DMS153 treated with DMSO at 0.1 percent for 48 hours (cell line): ENCODE results near the gene NFIC.
"Not testable (repeated sequence)": the region's sequence is repeated elsewhere in the genome, so short reads cannot be mapped to it uniquely, and the experiment has no call there.

Source experiments
- DNase-seq: peaks from one replicate; lab custom pipeline; 2025; ENCODE audit not compliant: unreplicated experiment; lab: John Stamatoyannopoulos, UW

The NFIC gene

GRCh38 chr19:3448616-3449334 lies 82.4 kb downstream of the NFIC start:
- DNase-seq = no peak

GRCh38 chr19:3450796-3451411 lies 84.5 kb downstream of the NFIC start:
- DNase-seq = no peak

GRCh38 chr19:3451451-3451866 lies 85.1 kb downstream of the NFIC start:
- no peak for DNase-seq

GRCh38 chr19:3452171-3452941 lies 86.0 kb downstream of the NFIC start:
- no peak for DNase-seq

- DNase-seq = not testable (repeated sequence)
Measured at GRCh38 chr19:3452942-3453214, 86.5 kb downstream of the NFIC start.

GRCh38 chr19:3453840-3454239 lies 87.5 kb downstream of the NFIC start:
- DNase-seq = no peak

GRCh38 chr19:3454656-3455392 lies 88.4 kb downstream of the NFIC start:
- DNase-seq = no peak

GRCh38 chr19:3455393-3455955 lies 89.1 kb downstream of the NFIC start:
- DNase-seq = no peak

GRCh38 chr19:3455960-3456601 lies 89.7 kb downstream of the NFIC start:
- no peak for DNase-seq

GRCh38 chr19:3456925-3457527 lies 90.6 kb downstream of the NFIC start:
- DNase-seq = no peak

- no peak for DNase-seq
Measured at GRCh38 chr19:3457528-3458228, 91.3 kb downstream of the NFIC start.

GRCh38 chr19:3458229-3459088 lies 92.1 kb downstream of the NFIC start:
- DNase-seq = no peak

- no peak for DNase-seq
Measured at GRCh38 chr19:3459089-3459881, 92.9 kb downstream of the NFIC start.

GRCh38 chr19:3459965-3460582 lies 93.7 kb downstream of the NFIC start:
- DNase-seq = no peak

- no peak for DNase-seq
Measured at GRCh38 chr19:3462991-3463713, 96.8 kb downstream of the NFIC start.

GRCh38 chr19:3463714-3464586 lies 97.6 kb downstream of the NFIC start:
- DNase-seq = no peak
